Thyroid gland (tissue), 4 donors: Measurements from ENCODE around the gene ZNF423.

Experiments
- CTCF ChIP-seq, 6 experiments: fragments of 200-600 bp in 3 of 6; fragments of 450-650 bp in 3 of 6; sonication (generic) in 3 of 6; IDR thresholded peaks; one replicate each; pipeline ENCODE4 v1.5.1; 2016 to 2019; ENCODE audit warnings: antibody characterized with exemption in 6 of 6, mild to moderate bottlenecking in 2 of 6, inconsistent platforms in 1 of 6, moderate library complexity in 1 of 6
- POLR2A ChIP-seq, 2 donors: fragments of 450-650 bp; IDR thresholded peaks; one replicate each; pipeline ENCODE4 v1.6.1; 2017; ENCODE audit warnings: antibody characterized with exemption in 2 of 2, mild to moderate bottlenecking in 2 of 2, moderate library complexity in 1 of 2

GRCh38 chr16:49599281-49599680 lies 256.6 kb downstream of the ZNF423 start:
- TF ChIP-seq POLR2A (IDR thresholded peaks at IDR 0.05) (no peak), CTCF (IDR thresholded peaks at IDR 0.05) (no peak)
